ENCODE measurements around the gene HMMR.

GRCh38 chr5:163505049-163505367, 44.6 kb downstream of the HMMR start:
- no peak for TF ChIP-seq CTCF (IDR thresholded peaks at IDR 0.05)
- no peak for TF ChIP-seq EZH2 (IDR thresholded peaks at IDR 0.05)

Data from neural progenitor cell (in vitro differentiated cells).